Sigmoid colon (tissue), 7 donors: ENCODE results near the gene KCNJ11. TPM values are rescaled to one million over a fixed set of nuclear protein-coding genes. Genes with fewer than 3 reads are reported as not detected.

Experiments used
- DNase-seq: peaks from one replicate; pipeline ENCODE4 v3.0.0-alpha.2; 2019
- H3K27ac ChIP-seq, 4 donors: fragments of 200-600 bp; sonication (generic); one replicate each; pipeline ENCODE4 v1.5.1; 2016 to 2019; ENCODE audit warnings: mild to moderate bottlenecking in 1 of 4
- H3K27me3 ChIP-seq, 3 donors: fragments of 200-600 bp; sonication (generic); one replicate each; pipeline ENCODE4 v1.5.1; 2019; ENCODE audit warnings: mild to moderate bottlenecking in 1 of 3
- H3K36me3 ChIP-seq, 4 donors: fragments of 200-600 bp; sonication (generic); one replicate each; pipeline ENCODE4 v1.5.1; 2016 to 2019
- H3K4me1 ChIP-seq, 4 donors: fragments of 200-600 bp; sonication (generic); one replicate each; pipeline ENCODE4 v1.5.1; 2017 to 2019
- H3K4me3 ChIP-seq, 4 donors: fragments of 200-600 bp; sonication (generic); one replicate each; pipeline ENCODE4 v1.5.1; 2017 to 2019; ENCODE audit warnings: mild to moderate bottlenecking in 2 of 4, moderate library complexity in 1 of 4
- H3K9me3 ChIP-seq, 4 donors: fragments of 200-600 bp in 3 of 4; sonication (generic) in 3 of 4; one replicate each; pipeline versions ENCODE4 v1.5.1 to v1.6.1; 2013 to 2019
- CTCF ChIP-seq, 4 experiments: fragments of 450-650 bp in 3 of 4; fragments of 200-600 bp in 1 of 4; IDR thresholded peaks; one replicate each; pipeline ENCODE4 v1.5.1; 2016 to 2019; ENCODE audit warnings: antibody characterized with exemption in 4 of 4, mild to moderate bottlenecking in 3 of 4, moderate library complexity in 2 of 4
- EP300 ChIP-seq, 4 donors: sonication (generic); formaldehyde crosslinking; IDR thresholded peaks; one replicate each; pipeline ENCODE4 v1.6.1; 2017; ENCODE audit warnings: antibody characterized with exemption in 4 of 4
- POLR2A ChIP-seq, 2 donors: fragments of 450-650 bp; IDR thresholded peaks; one replicate each; pipeline ENCODE4 v1.6.1; 2016; ENCODE audit warnings: antibody characterized with exemption in 2 of 2, mild to moderate bottlenecking in 2 of 2, moderate library complexity in 2 of 2
- POLR2AphosphoS5 ChIP-seq, 4 donors: sonication (generic); formaldehyde crosslinking; IDR thresholded peaks; one replicate each; pipeline ENCODE4 v1.6.1; 2017; ENCODE audit warnings: antibody characterized with exemption in 4 of 4
- WGBS, 2 donors: extraction: QIAGEN DNeasy Blood & Tissue Kit; methylation state at CpG; one replicate each; pipeline ENCODE4 v1.1.7; 2013; 5-methylcytosine and 5-hydroxymethylcytosine counted together
- intact Hi-C: fragments of 100-400 bp; cut with DNase I; formaldehyde crosslinking; loops from one replicate; pipeline ENCODE4 v1.15.1; 2023
- polyA plus RNA-seq, 3 donors: library from polyadenylated mRNA; stranded (reverse); fragments of 200-250 nt; gene quantifications; one replicate each; pipeline ENCODE4 v1.2.3, GENCODE V29; 2013
- total RNA-seq, 4 donors: library from RNA; depleted of rRNA; stranded (reverse); fragments of >200 nt; gene quantifications; one replicate each; pipeline ENCODE4 v1.1.0, GENCODE V29; 2016
- donor health status: healthy with polysubstance abuse.
- donor health status: Bipolar disorder and iron deficiency.
- donor health status: healthy.

The KCNJ11 gene
- total and polyA plus RNA-seq, 7 donors: 0.16 to 1.6 (median 0.60) TPM

GRCh38 chr11:17366495-17366894, 22.0 kb downstream of the KCNJ11 start:
- TF ChIP-seq EP300 (IDR thresholded peaks at IDR 0.05) (no peak), POLR2AphosphoS5 (IDR thresholded peaks at IDR 0.05) (no peak)
- peaks cover 4 to 25% (median 21%) of the 10 kb centered on the region in 4 donors for H3K9me3 ChIP-seq
- H3K36me3 ChIP-seq: peaks cover 0 to 45% (median 17%) of the 10 kb centered on the region in 4 donors
- 84 to 94% methylated on average over 1 of the region's 1 CpG for WGBS, 2 donors
- H3K27ac ChIP-seq: no peak overlapping the region
- H3K4me3 ChIP-seq: no peak overlapping the region
- no peaks in the 10 kb centered on the region for H3K27me3 ChIP-seq
- no peaks in the 10 kb centered on the region for H3K4me1 ChIP-seq
- DNase-seq: no peak
- intact Hi-C loops: no loop called here

GRCh38 chr11:17354601-17354991, 33.9 kb downstream of the KCNJ11 start:
- no peak overlapping the region for H3K27ac ChIP-seq
- WGBS, 2 donors: 30 to 58% methylated on average over 3 of the region's 3 CpGs
- no peak overlapping the region for H3K4me3 ChIP-seq
- DNase-seq: peak; percentile 72
- intact Hi-C loops: loop anchor here (5.0 kb wide), 3 partner anchors 147 to 1173 kb away; partner anchors contain the start of genes GTF2H1, HPS5, PIK3C2A and TSG101
- H3K27me3 ChIP-seq: no peaks in the 10 kb centered on the region
- no peaks in the 10 kb centered on the region for H3K9me3 ChIP-seq
- TF ChIP-seq EP300 (IDR thresholded peaks at IDR 0.05): no peak
- TF ChIP-seq CTCF (IDR thresholded peaks at IDR 0.05): peak in 3 of 4 experiments; percentile 38 to 54 (median 42)
- H3K36me3 ChIP-seq: no peaks in the 10 kb centered on the region
- H3K4me1 ChIP-seq: peaks cover 0 to 31% (median 23%) of the 10 kb centered on the region in 4 donors

- H3K9me3 ChIP-seq: no peaks in the 10 kb centered on the region
- H3K27ac ChIP-seq: peak overlapping the region; percentile 76 to 92 (median 84)
- no peaks in the 10 kb centered on the region for H3K27me3 ChIP-seq
- DNase-seq: no peak
- intact Hi-C loops: loop anchor here (2.0 to 5.0 kb wide), 4 partner anchors 77 to 1173 kb away; partner anchors contain the start of genes GTF2H1, HPS5, NUCB2 and PIK3C2A
- WGBS, 2 donors: 3 to 8% methylated on average over 15 of the region's 15 CpGs
- no peaks in the 10 kb centered on the region for H3K36me3 ChIP-seq
- peaks cover 0 to 31% (median 23%) of the 10 kb centered on the region in 4 donors for H3K4me1 ChIP-seq
- H3K4me3 ChIP-seq: peak overlapping the region; percentile 62 to 79 (median 70)
- no peak for TF ChIP-seq CTCF (IDR thresholded peaks at IDR 0.05)
- no peak for TF ChIP-seq POLR2A (IDR thresholded peaks at IDR 0.05)
- TF ChIP-seq POLR2AphosphoS5 (IDR thresholded peaks at IDR 0.05): no peak
- no peak for TF ChIP-seq EP300 (IDR thresholded peaks at IDR 0.05)
Measured at GRCh38 chr11:17353821-17354600, 34.4 kb downstream of the KCNJ11 start.

GRCh38 chr11:17352950-17353820, 35.3 kb downstream of the KCNJ11 start:
- H3K27ac ChIP-seq: peak overlapping the region; percentile 76 to 92 (median 84)
- no peaks in the 10 kb centered on the region for H3K36me3 ChIP-seq
- WGBS, 2 donors: 0% methylated on average over 69 of the region's 69 CpGs
- H3K9me3 ChIP-seq: no peaks in the 10 kb centered on the region
- H3K4me1 ChIP-seq: peaks cover 0 to 31% (median 23%) of the 10 kb centered on the region in 4 donors
- intact Hi-C loops: loop anchor here (2.0 to 5.0 kb wide), 4 partner anchors 76 to 1174 kb away; partner anchors contain the start of genes GTF2H1, HPS5, NUCB2 and PIK3C2A
- H3K27me3 ChIP-seq: no peaks in the 10 kb centered on the region
- no peak for TF ChIP-seq CTCF (IDR thresholded peaks at IDR 0.05)
- TF ChIP-seq POLR2AphosphoS5 (IDR thresholded peaks at IDR 0.05): peak in 3 of 4 donors; percentile 44 to 58 (median 54)
- peak; percentile 87 for DNase-seq
- peak overlapping the region; percentile 62 to 79 (median 70) for H3K4me3 ChIP-seq
